ENCODE results near the gene MYOT.
"Not testable (repeated sequence)": the region's sequence is repeated elsewhere in the genome, so short reads cannot be mapped to it uniquely, and the experiment has no call there.

MYOT gene

DNA sequence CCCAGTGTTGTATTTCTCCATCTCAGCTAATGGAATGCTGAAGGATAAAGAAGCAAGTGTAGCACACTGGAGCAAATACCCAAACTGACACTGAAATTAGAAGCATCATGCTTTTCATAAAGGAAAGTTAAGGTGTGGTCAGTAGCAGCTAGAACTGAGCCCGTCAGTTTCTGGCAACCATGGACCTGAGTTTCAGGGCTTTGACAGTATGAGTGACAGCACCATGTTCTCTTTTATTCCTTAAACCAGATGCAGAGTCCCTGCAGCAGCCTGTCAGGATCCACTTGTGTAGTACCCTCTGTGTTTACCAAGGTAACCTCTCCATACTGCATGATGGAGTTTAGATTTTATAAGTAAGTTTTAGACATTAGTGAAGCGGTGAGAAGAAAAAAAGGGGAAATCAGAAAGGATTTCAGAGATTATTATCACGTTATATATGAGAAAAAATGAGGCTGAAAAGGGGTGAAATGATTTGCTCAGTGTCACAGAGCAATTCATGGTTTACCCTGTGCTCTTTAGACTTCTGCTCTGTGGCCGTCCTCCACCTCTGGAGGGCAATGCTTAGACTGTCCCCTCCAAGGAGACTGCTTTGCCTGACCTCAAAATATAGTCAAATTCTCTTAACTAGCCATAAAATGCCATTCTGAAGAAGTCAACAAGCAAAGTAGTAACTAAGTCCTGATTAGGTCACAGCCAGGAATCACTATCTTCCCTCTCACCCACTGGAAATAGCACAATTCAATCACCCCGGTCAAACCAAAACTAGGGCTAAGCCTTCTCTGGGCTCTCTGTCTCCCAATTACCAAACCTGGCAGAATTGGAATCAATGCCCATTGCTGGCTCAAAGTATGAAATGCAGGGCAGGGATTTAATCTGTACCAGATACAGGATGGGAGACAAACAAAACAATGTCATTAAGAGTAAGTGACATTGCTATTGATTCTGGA is 10.5 kb upstream of the MYOT start:
- DNase-seq: no peak

DNA sequence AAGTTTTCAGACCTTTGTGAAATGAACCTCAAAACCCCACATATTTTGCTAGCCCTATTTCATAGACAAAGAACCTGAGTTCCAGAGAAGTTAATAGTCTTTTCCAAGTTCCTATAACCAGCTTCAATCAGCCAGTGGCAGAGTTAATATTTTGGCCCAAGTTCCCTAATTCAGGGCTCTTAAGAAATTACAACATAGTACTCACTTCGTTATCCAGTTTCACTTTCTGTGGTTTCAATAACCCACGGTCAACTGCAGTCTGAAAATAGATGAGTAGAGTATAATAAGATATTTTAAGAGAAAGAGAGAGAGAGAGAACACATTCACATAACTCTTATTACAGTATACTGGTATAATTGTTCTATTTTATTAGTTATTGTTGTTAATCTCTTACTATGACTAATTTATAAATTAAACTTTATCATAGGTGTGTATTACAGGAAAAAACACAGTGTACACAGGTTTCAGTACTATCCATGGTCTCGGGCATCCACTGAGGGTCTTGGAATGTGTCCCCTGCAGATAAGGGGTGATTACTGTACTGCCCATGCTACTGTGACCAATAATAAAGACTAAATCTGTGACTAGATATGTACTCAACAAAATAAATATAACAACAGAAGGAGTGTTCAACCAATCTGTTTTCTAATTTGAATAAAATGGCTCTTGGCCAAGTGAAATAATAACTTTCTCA is 9.3 kb upstream of the MYOT start:
- no peak for DNase-seq

DNA sequence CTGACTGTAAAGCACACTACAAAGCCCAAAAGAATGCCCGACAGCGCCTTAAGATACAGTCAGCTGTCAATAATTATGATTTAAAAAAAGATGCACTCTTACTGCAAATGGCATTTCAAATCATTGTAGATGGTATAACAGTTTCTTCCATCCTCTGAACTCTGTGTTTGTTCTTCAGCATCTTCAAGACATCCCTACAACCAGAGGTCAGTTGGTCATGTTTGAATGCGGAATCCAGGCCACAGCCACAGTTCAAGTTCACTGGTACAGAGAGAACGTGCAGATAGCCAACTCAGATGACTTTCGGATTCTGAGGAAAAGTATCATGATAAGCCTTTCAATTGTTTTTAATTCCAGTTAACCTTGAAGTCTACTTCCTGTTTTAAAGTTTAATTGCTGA is 8.7 kb upstream of the MYOT start:
- DNase-seq: no peak

DNA sequence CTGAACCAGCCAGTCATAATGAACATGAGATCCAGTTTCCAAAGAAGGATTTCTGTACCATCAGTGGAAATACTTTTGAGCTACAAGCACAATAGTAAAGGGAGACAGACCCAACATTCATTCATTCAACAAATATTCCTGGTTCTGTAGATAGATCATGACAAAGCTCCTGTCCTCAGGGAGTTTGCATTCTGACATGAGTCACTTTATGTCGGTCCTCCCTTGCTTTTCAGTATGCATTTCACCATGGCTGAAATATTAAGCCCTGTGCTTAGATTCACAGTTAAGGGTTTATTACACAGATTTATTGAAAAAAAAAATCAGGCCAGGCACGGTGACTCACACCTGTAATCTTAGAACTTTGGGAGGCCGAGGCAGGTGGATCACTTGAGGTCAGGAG is 5.4 kb upstream of the MYOT start:
- DNase-seq: no peak

DNA sequence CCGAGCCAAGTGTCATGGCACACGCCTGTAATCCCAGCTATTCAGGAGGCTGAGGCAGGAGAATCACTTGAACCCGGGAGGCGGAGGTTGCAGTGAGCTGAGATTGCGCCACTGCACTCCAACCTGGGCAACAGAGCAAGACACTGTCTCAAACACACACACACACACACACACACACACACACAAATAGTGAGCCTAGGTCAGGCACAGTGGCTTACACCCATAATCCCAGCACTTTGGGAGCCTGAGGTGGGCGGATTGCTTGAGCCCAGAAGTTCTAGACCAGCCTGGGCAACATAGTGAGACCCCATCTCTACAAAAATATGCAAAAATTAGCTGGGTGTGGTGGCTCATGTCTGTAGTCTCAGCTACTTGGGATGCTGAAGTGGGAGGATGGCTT is 4.0 kb upstream of the MYOT start:
- not testable (repeated sequence) for DNase-seq

DNA sequence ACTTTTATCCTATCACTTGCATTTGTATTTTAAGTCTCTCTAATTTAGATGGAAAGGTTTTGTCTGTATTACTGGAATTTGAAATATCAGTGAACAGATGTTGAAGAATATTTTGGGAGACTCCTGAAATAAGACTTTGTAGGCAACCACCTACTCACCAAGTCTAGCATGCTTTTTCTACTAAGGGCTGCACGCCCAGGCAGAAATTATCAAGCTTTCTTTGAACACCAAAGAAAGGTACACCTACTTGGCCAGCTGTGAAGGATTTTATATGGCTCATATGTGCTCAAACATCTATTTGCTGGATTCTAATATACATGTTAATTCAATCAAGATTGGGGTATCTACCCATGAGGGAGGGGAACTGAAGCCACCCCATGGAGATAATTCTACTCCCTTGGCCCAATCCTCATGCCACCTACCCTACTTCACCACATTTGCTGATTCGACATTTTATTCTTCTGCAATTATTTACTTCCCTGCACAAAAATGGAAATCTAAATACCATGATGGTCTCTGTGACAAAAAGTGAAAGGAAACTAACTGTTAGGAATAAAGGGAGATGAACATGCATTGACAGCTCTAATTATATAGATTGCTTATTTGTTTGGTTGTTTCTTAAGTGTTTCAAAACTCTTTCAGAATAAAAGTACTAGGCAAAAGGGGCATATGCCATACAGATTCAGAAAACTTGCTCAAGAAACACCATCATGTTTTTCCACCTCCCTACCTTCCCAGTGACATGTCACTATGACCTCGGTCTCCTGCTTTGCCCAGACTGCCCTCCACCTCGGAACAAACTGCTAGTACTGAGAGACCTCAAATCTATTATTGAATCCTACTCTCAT is 895 bp upstream of the MYOT start:
- DNase-seq: no peak

DNA sequence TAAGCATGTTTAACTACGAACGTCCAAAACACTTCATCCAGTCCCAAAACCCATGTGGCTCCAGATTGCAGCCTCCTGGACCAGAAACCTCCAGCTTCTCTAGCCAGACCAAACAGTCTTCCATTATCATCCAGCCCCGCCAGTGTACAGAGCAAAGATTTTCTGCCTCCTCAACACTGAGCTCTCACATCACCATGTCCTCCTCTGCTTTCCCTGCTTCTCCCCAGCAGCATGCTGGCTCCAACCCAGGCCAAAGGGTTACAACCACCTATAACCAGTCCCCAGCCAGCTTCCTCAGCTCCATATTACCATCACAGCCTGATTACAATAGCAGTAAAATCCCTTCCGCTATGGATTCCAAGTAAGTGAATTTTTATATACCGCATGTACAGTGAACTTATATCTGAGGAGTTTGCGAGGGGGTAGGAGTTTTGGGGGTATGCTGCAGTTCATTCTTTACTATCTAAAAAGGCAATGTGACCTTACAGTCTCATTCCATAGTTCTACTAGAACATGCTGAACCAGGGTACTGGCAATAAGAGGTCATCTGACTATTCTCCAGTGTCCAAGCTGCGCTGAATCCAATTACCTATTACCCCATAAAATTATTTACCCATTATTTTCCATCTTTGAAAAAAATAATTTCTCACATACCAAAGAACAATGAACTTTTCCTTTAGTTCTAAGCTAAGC is 3.1 kb downstream of the MYOT start:
- DNase-seq: no peak

DNA sequence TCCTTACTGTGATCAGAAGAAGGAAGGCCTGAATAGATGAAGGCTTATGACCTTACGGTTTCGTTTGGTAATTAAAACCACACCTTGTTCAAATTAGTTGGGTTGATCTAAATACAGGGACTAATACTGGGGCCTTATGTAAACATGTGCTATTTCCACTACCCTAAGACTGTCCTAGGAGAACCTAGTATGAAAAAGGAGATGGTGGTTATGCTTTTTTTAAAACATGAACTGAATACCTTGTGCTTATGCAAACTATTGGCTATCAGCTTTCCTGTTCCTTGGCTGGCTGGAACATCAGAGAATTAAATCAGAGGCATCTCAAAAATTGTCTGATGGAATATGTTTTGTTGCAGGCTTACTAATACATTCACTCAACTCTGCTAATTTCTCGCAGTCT is 3.9 kb downstream of the MYOT start:
- DNase-seq: no peak

DNA sequence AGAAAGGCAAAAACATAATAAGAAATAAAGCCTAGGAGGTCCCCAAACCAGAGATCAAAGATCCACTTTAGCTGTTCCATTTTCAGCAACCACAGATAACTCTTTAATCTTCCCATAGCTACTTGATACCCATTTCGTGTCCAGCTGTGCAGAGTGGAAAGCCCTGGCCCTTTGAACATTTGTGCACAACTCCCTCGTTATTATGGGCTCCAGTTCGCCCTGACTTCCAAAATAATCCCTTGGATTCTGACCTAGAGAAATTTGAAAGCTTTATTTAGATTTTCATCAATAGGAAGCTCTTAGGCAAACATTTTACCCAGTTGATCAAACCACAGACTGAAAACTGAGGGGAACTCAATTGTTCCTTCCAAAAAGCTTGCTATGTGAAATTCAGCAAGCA is 4.8 kb downstream of the MYOT start:
- DNase-seq: no peak

DNA sequence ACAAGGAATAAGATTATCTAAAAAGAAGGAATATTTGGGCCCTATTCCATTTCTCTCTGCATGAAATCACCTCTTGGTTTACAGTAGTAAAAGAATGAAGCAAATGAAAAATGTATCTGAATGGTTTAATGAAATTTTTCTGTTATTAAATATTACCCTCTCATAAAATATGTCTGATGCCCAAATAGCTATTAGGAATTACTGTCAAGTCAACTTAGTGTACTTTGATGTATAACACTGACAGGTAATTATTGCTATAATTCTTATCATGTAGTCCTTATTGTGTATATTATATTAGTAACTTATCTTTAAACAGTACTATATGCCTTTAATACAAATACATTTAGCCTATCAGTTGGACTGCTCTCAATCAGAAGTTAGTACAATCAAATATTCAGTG is 8.4 kb downstream of the MYOT start:
- DNase-seq: no peak

DNA sequence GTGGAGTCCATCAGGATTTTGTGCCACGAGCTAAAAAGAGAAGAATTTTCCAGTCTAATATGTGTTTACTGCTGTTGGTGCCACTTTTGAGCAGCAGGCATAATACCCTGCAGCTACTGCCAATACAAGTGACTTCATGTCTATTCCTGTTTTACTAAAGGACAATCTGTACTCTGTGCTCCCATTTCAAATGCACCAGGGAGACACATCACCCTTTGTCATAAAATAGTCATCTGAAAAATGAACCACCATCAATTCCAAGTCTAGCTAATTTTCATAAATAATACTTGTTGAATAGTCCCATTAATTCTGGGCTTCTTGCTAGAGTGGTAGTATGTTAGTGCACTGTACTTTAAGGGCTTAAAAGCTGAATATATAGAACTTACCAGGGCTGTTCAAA is 12.7 kb downstream of the MYOT start:
- no peak for DNase-seq

DNA sequence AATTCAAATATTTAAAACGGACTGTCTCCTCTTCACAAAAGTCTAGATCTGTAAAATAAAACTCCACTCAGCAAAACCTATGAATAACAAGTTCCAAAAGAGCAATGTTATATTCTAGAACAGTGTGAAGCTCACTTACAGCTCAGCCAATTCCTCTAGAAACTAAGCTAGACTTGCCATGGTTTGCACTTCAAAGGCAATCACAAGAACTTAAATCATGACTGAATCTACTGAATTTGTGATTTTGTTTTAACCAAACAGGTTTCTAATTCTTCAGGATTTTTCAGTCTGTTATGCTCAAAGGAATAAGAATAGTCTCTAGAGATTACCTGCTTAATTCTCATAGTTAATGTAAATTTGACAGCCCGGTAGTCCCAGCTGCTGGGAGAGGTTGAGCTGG is 20.2 kb downstream of the MYOT start:
- DNase-seq: no peak

DNA sequence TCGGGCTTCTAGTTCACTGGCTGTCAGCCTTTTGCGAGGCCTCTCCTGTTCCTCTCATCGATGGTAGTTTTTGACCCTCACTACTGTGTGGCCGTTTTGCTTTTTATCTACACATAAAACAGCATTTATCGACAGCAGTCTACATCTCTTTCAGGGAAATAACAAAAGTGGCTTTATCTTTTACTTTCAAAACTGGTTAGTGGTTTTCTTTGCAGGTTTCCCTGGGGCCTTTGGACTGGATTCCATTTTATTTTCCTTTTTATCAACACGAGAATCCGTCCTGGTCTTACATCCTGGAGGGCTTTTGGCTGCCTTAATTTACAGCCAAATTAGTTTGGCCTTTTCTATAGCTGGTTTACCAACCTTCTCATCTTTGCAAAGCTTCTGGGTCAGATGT is 20.8 kb downstream of the MYOT start:
- DNase-seq: no peak

DNA sequence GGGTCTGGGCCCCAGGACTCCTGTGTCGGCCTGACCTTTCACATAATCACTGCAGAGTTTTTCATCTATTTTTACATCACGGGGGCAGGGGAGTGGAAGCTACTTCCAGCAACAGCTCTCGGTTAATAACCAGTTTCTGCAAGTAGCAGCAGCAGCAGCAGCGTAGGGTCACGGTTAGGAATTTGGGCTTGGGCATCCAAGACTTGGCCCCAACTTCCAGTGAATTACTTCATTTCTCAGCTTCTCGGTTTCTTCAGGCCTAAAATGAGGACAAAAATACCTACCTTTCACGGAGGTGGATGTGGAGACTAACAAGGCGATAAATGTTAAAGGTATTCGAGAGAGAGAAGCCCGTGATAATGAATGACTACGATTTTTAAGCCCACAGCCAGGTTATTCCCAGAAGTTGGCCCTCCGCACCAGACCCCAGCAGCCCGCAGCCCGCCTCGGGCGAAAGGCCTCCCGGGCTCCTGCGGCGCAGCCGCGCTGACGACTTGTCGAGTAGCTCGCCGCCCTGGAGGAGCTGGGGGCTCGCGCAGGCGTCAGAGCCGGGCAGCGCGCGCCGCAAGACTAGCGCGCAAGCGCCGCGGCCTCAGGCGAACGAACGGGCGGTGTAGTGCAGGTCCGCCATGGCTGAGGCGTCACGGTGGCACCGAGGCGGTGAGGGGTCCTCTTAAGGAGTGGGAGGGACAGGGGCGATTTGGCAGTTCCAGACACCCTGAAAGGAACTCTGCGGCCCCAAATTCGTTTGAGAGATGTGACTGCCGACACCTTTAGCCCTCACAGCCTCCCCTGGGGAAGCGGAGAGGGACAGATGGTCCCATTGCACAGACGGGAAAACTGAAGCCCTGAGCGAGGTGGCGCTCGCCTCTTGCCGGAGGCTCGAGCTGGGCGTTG is 21.5 kb downstream of the MYOT start, which contains the start of gene PKD2L2:
PKD2L2 (plus strand) TSS at position 595 of the 897 bp plus-strand sequence; CDS start at position 630, 35 bp downstream.
- DNase-seq: peak; percentile 67 to 74

DNA sequence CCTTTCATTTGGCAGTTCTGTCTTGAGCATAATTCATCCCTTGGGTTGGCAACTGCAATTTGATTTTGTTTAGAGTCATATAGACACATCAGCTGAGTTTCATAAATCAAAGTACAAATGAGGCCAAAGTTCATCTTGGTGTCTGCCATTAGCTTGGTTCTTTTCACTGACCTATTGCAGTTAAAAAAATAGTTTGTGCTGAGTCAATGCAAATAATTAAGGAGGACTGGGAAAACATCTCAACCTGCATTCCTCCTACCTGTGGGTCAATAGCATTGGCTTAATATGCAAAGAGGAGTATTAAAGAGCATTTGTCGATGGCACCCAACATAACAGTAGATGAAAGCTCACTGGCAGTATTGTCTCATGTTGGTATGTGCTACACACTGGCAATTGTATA is 23.2 kb downstream of the MYOT start:
- no peak for DNase-seq

DNA sequence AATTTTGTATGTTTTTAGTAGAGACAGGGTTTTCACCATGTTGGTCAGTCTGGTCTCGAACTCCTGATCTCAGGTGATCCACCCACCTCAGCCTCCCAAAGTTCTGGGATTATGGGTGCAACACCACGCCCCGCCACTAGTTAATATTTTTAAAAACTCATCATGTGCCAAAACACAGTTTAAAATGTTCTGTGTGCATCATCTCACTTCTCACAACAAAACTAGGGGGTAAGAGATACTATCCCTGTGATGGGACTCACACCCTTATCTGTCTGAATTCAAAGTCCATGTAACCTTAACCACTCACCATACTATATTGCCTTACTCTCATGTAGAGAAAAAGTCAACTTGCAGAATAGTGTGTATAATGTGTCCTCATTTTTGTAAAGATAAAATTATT is 24.2 kb downstream of the MYOT start:
- DNase-seq: no peak

DNA sequence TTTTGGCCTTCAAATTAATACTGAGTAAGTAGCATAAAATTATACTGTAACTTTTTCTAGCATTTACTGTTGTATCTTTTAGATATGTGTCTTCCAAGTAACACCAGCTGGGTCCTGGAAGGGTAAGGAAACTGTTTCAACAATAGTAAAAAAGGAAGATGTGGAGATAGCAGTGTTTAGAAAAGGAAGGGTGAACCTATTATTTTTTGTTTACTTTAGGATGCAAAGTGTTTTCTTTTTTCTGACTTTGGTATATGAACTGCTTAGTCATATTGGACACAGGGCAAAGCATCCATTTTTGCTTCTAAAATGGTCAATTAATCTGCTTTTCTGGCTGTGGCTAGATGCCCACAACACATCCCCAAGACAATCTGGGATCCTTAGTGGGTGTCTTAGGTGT is 26.9 kb downstream of the MYOT start:
- DNase-seq: no peak

DNA sequence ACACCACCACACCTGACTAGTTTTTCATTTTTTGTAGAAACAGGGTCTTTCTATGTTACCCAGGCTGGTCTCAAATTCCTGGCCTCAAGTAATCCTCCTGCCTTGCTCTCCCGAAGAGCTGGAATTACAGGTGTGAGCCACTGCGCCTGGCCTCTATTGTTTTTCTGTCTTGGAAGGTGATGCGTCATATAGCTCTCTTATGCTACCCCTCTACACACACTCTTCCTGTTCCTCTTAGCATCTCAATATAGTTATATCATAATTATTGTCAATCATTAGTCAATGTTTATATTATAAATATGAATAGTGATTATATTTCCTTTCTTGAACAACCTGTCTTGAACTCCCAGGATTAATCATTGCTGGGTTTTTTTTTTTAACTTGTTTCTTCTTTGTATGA is 28.9 kb downstream of the MYOT start:
- no peak for DNase-seq

DNA sequence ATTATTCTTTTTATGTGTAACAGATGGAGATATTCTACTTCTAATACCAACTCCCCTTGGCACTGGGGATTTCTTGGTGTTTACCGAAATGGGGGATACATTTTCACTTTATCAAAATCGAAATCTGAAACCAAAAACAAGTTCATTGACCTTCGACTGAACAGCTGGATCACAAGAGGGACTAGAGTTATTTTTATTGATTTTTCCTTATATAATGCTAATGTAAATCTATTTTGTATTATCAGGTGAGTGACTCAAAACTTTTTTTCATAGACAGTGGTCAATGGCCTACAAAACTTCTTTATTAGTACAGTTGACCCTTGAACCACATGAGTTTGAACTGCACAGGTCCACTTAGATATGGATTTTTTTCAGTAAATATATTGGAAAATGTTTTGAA is 31.8 kb downstream of the MYOT start:
- no peak for DNase-seq

DNA sequence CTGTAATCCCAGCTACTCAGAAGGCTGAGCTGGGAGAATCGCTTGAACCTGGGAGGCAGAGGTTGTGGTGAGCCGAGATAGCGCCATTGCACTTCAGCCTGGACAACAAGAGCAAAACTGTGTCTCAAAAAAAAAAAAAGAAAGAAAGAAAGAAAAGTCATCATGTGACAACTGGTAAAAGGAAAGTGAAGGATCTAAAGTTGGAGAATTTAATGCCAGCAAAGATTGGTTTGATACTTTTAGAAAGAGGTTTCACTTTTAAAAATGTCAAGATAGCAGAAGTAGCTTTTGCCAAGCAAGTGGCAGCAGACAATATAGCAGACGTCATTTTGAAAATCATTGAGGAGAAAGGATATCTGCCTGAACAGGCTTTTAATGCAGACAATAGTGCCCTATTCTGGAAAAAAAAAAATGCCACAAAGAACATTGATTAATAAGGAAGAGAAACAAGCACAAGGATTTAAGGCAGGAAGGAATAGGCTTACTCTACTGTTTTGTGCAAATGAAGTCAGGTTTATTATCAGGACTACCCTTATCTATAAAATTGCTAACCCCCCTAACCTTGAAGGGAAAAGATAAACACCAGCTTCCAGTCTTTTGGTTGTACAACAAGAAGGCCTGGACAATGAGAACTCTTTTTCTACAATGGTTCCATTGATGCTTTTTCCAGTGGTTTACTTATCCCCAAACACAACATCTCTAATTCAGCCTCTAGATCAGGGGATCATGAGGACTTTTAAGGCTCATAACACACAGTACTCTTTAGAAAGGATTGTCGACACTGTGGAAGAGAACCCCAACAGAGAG is 33.6 kb downstream of the MYOT start:
- DNase-seq: no peak

Data from stimulated activated CD4-positive, alpha-beta T cell treated with anti-CD3 and anti-CD28 coated beads, Interleukin-2, amount 100 ng/mL, for 48 hours (primary cell).